Ascending aorta (tissue), 2 donors: Measurements from ENCODE around the gene KIAA1671. TPM values are rescaled to one million over a fixed set of nuclear protein-coding genes. Genes with fewer than 3 reads are reported as not detected.

Experiments
- DNase-seq, 2 donors: peaks; one replicate each; pipeline ENCODE4 v3.0.0-alpha.2; 2019; ENCODE audit warnings: low spot score in 2 of 2
- H3K27ac ChIP-seq, 2 donors: fragments of 200-600 bp; sonication (generic); one replicate each; pipeline ENCODE4 v1.5.1; 2016 to 2017; ENCODE audit warnings: mild to moderate bottlenecking in 1 of 2
- H3K27me3 ChIP-seq: fragments of 200-600 bp; sonication (generic); one replicate; pipeline ENCODE4 v1.5.1; 2017
- H3K36me3 ChIP-seq, 2 donors: fragments of 200-600 bp; sonication (generic); one replicate each; pipeline ENCODE4 v1.5.1; 2016
- H3K4me1 ChIP-seq, 2 donors: fragments of 200-600 bp; sonication (generic); one replicate each; pipeline ENCODE4 v1.5.1; 2016 to 2017; ENCODE audit warnings: mild to moderate bottlenecking in 1 of 2
- H3K4me3 ChIP-seq, 2 donors: fragments of 200-600 bp; sonication (generic); one replicate each; pipeline ENCODE4 v1.5.1; 2016 to 2017; ENCODE audit warnings: mild to moderate bottlenecking in 1 of 2
- H3K9me3 ChIP-seq, 2 donors: fragments of 200-600 bp; sonication (generic); one replicate each; pipeline ENCODE4 v1.5.1; 2016
- CTCF ChIP-seq, 3 experiments: fragments of 200-600 bp in 2 of 3; fragments of 450-650 bp in 1 of 3; sonication (generic) in 2 of 3; IDR thresholded peaks; one replicate each; pipeline ENCODE4 v1.5.1; 2016 to 2019; ENCODE audit warnings: antibody characterized with exemption in 3 of 3, mild to moderate bottlenecking in 1 of 3, moderate library complexity in 1 of 3
- intact Hi-C: fragments of 100-400 bp; cut with DNase I; formaldehyde crosslinking; loops from one replicate; pipeline ENCODE4 v1.15.1; 2023
- total RNA-seq: library from RNA; depleted of rRNA; stranded (reverse); fragments of >200 nt; gene quantifications from one replicate; pipeline ENCODE4 v1.1.0, GENCODE V29; 2016

Gene KIAA1671
- total RNA-seq, 1 donor from 2014 or later: 79.0 TPM

- H3K27ac ChIP-seq: no peak overlapping the region
- intact Hi-C loops: no loop called here
- no peaks in the 10 kb centered on the region for H3K9me3 ChIP-seq
- H3K27me3 ChIP-seq: no peaks in the 10 kb centered on the region
- no peak overlapping the region for H3K4me3 ChIP-seq
- DNase-seq: no peak
- H3K4me1 ChIP-seq: peaks cover 0 to 6% of the 10 kb centered on the region in 2 donors
- no peaks in the 10 kb centered on the region for H3K36me3 ChIP-seq
- no peak for TF ChIP-seq CTCF (IDR thresholded peaks at IDR 0.05)
Observed at GRCh38 chr22:25006354-25006753, 53.8 kb downstream of the KIAA1671 start.

GRCh38 chr22:25007444-25008106 lies 55.1 kb downstream of the KIAA1671 start:
- intact Hi-C loops: no loop called here

GRCh38 chr22:25008666-25009065 lies 56.1 kb downstream of the KIAA1671 start:
- Histone ChIP-seq H3K9me3 (no peaks in the 10 kb centered on the region), H3K36me3 (no peaks in the 10 kb centered on the region), H3K4me3 (no peak overlapping the region), H3K27ac (no peak overlapping the region), H3K27me3 (no peaks in the 10 kb centered on the region), H3K4me1 (no peaks in the 10 kb centered on the region)
- no peak for DNase-seq
- no peak for TF ChIP-seq CTCF (IDR thresholded peaks at IDR 0.05)
- intact Hi-C loops: no loop called here

More at GRCh38 chr22:25007444-25008106, 55.1 kb downstream of the KIAA1671 start:
- no peak overlapping the region for H3K4me3 ChIP-seq
- no peaks in the 10 kb centered on the region for H3K27me3 ChIP-seq
- no peak for DNase-seq
- no peaks in the 10 kb centered on the region for H3K9me3 ChIP-seq
- no peak overlapping the region for H3K27ac ChIP-seq
- H3K4me1 ChIP-seq: no peaks in the 10 kb centered on the region
- TF ChIP-seq CTCF (IDR thresholded peaks at IDR 0.05): no peak
- H3K36me3 ChIP-seq: no peaks in the 10 kb centered on the region

GRCh38 chr22:25012741-25013143 lies 60.2 kb downstream of the KIAA1671 start:
- no peak for DNase-seq
- no peaks in the 10 kb centered on the region for H3K9me3 ChIP-seq
- H3K27ac ChIP-seq: no peak overlapping the region
- H3K36me3 ChIP-seq: no peaks in the 10 kb centered on the region
- TF ChIP-seq CTCF (IDR thresholded peaks at IDR 0.05): no peak
- no peak overlapping the region for H3K4me3 ChIP-seq
- H3K27me3 ChIP-seq: no peaks in the 10 kb centered on the region
- no peaks in the 10 kb centered on the region for H3K4me1 ChIP-seq
- intact Hi-C loops: no loop called here

- no peak overlapping the region for H3K4me3 ChIP-seq
- no peaks in the 10 kb centered on the region for H3K9me3 ChIP-seq
- no peaks in the 10 kb centered on the region for H3K27me3 ChIP-seq
- H3K27ac ChIP-seq: no peak overlapping the region
- H3K36me3 ChIP-seq: no peaks in the 10 kb centered on the region
- no peak for TF ChIP-seq CTCF (IDR thresholded peaks at IDR 0.05)
- DNase-seq: no peak
- no peaks in the 10 kb centered on the region for H3K4me1 ChIP-seq
- intact Hi-C loops: no loop called here
Observed at GRCh38 chr22:25013607-25014006, 61.1 kb downstream of the KIAA1671 start.
